Natural killer cell (primary cell): ENCODE results near the gene AKTIP. TPM values are rescaled to one million over a fixed set of nuclear protein-coding genes. Genes with fewer than 3 reads are reported as not detected.
A peak's percentile ranks its signal among the peaks of the same experiment; 100 is the strongest.

ENCODE experiments used
- ATAC-seq, 3 donors: fragments of 150-1000 bp in 2 of 3; fragments of 200-7000 bp in 1 of 3; cut with Tn5 transposase; 1 replicate in 1 of 3; 2 replicates in 2 of 3; pipeline ENCODE4 v1.10.0; 2021; ENCODE audit warnings: mild to moderate bottlenecking in 2 of 3, moderate library complexity in 2 of 3
- DNase-seq, 2 donors: peaks; one replicate each; pipeline versions ENCODE4 v3.0.0 to v3.0.0-alpha.2; 2013 to 2021; ENCODE audit warnings: mixed read lengths in 1 of 2
- H3K27ac ChIP-seq: one replicate; pipeline ENCODE4 v1.5.1; 2013; ENCODE audit warnings: mild to moderate bottlenecking, low read length
- H3K27me3 ChIP-seq: one replicate; pipeline ENCODE4 v1.6.1; 2013; ENCODE audit warnings: low read length; ENCODE audit not compliant: control insufficient read depth, insufficient read depth
- H3K36me3 ChIP-seq: one replicate; pipeline ENCODE4 v1.6.1; 2013; ENCODE audit warnings: low read length; ENCODE audit not compliant: control insufficient read depth, insufficient read depth
- H3K4me1 ChIP-seq: one replicate; pipeline ENCODE4 v1.6.1; 2013; ENCODE audit warnings: low read length; ENCODE audit not compliant: control insufficient read depth, insufficient read depth
- H3K4me3 ChIP-seq: one replicate; pipeline ENCODE4 v1.5.1; 2013; ENCODE audit warnings: low read length
- H3K9me3 ChIP-seq: one replicate; pipeline ENCODE4 v1.6.1; 2013; ENCODE audit warnings: low read length; ENCODE audit not compliant: control insufficient read depth, insufficient read depth
- H3K27ac Mint-ChIP-seq, 2 donors: one replicate each; pipeline ENCODE4 v1.8.0; 2022; ENCODE audit warnings: mild to moderate bottlenecking in 2 of 2, mixed read lengths in 2 of 2, moderate library complexity in 1 of 2
- H3K27me3 Mint-ChIP-seq, 2 donors: one replicate each; pipeline ENCODE4 v1.8.0; 2022; ENCODE audit warnings: low read depth in 2 of 2, mixed read lengths in 2 of 2
- H3K36me3 Mint-ChIP-seq: one replicate; pipeline ENCODE4 v1.8.0; 2022; ENCODE audit warnings: mixed read lengths
- H3K4me1 Mint-ChIP-seq, 2 donors: one replicate each; pipeline ENCODE4 v1.8.0; 2022; ENCODE audit warnings: mixed read lengths in 2 of 2
- H3K4me3 Mint-ChIP-seq: one replicate; pipeline ENCODE4 v1.8.0; 2022; ENCODE audit warnings: mild to moderate bottlenecking, moderate library complexity, mixed read lengths
- H3K9me3 Mint-ChIP-seq, 2 donors: one replicate each; pipeline ENCODE4 v1.8.0; 2022; ENCODE audit warnings: mixed read lengths in 2 of 2
- WGBS: methylation state at CpG from one replicate; pipeline ENCODE4 v1.1.7; 2013; ENCODE audit warnings: missing lambda C conversion rate; ENCODE audit not compliant: insufficient coverage; 5-methylcytosine and 5-hydroxymethylcytosine counted together
- intact Hi-C: fragments of 100-400 bp; cut with micrococcal nuclease; formaldehyde crosslinking; loops from one replicate; pipeline ENCODE4 v1.14.2; 2022
- total RNA-seq, 4 donors: library from RNA; stranded (reverse); fragments of 120-200 nt in 1 of 4; gene quantifications; one replicate each; pipeline versions ENCODE4 v1.2.3 to v1.2.4, GENCODE V29; 2013 to 2022
- TF ChIP-seq, protein P1 (sequence below): fragments of 200-600 bp; IDR thresholded peaks from one replicate; pipeline ENCODE4 v1.8.0; 2022; ENCODE audit warnings: antibody characterized with exemption

AKTIP gene
- total RNA-seq, 3 donors from 2014 or later (not counting 1 experiment from before 2014, with no cell fraction given) = 22.0 to 33.2 (median 23.2) TPM

DNA sequence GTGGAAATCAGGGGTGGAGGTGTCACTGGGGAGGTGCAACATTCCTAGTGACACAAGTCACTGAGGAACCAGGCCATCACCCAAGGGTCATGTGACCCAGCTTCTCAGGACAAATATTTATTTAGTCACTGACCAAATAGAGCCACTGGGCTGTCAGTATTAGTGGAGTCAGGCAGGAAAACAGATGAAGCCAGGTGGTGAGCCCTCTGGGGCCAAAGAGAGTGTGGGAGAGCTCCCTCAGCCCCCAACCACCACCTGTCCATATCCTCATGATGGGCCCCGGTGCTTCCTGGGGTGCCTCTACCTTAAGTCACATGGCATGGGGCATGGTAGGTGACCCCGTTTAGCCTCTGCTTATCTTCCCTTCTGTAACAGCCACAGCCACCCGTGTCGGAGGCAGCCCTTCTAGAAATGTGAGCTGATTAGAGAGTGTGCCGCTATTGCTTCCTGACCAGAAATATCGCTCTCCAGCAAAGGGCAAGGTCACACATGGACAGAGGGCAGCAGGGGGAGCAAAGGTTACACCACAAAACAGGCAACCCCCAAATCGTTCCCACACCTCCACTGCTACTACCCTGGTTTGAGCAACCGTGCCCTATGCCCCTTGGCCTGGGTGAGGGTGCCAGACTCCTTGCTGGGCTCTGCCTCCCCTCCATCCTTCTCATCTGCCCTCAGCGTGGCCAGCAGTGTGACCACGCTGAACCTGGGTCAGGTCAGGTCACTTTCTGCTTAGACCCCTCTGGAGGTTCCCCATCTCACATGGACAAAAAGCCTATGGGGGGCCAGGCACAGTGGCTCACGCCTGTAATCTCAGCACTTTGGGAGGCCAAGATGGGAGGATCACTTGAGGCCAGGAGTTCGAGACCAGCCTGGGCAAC lies 8.6 kb upstream of the AKTIP start:
- Histone ChIP-seq H3K36me3 (no peaks in the 10 kb centered on the region), H3K27me3 (no peaks in the 10 kb centered on the region), H3K4me3 (no peak overlapping the region), H3K9me3 (no peaks in the 10 kb centered on the region), H3K4me1 (peaks cover 51% of the 10 kb centered on the region), H3K27ac (no peak overlapping the region)
- intact Hi-C loops = loop anchor here (10.0 kb wide), 1 partner anchor 457 kb away; the partner anchor contains the start of genes CHD9 and CHD9NB
- Mint-ChIP-seq H3K4me3 (no peak overlapping the region), H3K27ac (peak overlapping the region; percentile 46 to 80), H3K9me3 (no peaks in the 10 kb centered on the region), H3K4me1 (peaks cover 56 to 63% of the 10 kb centered on the region in 2 donors), H3K27me3 (no peaks in the 10 kb centered on the region), H3K36me3 (no peaks in the 10 kb centered on the region)
- TF ChIP-seq, protein P1, sequence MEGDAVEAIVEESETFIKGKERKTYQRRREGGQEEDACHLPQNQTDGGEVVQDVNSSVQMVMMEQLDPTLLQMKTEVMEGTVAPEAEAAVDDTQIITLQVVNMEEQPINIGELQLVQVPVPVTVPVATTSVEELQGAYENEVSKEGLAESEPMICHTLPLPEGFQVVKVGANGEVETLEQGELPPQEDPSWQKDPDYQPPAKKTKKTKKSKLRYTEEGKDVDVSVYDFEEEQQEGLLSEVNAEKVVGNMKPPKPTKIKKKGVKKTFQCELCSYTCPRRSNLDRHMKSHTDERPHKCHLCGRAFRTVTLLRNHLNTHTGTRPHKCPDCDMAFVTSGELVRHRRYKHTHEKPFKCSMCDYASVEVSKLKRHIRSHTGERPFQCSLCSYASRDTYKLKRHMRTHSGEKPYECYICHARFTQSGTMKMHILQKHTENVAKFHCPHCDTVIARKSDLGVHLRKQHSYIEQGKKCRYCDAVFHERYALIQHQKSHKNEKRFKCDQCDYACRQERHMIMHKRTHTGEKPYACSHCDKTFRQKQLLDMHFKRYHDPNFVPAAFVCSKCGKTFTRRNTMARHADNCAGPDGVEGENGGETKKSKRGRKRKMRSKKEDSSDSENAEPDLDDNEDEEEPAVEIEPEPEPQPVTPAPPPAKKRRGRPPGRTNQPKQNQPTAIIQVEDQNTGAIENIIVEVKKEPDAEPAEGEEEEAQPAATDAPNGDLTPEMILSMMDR = no peak
- peak in 1 of 3 donors; percentile 20 for ATAC-seq
- no peak for DNase-seq
- 65% methylated on average over 12 of the region's 12 CpGs for WGBS

DNA sequence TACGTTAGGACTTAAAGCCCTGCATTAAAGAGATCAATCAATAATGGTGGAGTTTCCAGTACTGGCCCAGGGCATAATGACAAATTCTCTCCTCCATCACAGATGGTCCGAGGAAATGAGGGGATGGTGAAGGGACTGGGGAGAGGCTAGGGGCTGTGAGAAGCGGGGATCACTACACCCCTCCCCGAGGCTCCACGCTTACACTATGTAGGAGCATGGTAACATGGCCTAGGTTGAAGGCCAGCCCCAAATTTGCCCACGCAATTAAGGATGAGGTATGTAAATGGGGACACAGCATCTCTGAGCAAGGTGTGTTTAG lies 8.0 kb upstream of the AKTIP start:
- Mint-ChIP-seq H3K27ac (peak overlapping the region; percentile 46 to 80), H3K27me3 (no peaks in the 10 kb centered on the region), H3K36me3 (no peaks in the 10 kb centered on the region), H3K4me1 (peaks cover 52 to 59% of the 10 kb centered on the region in 2 donors), H3K4me3 (peak overlapping the region; percentile 19), H3K9me3 (no peaks in the 10 kb centered on the region)
- Histone ChIP-seq H3K4me1 (peaks cover 45% of the 10 kb centered on the region), H3K27me3 (no peaks in the 10 kb centered on the region), H3K27ac (no peak overlapping the region), H3K4me3 (no peak overlapping the region), H3K9me3 (no peaks in the 10 kb centered on the region), H3K36me3 (no peaks in the 10 kb centered on the region)
- 95% methylated on average over 6 of the region's 6 CpGs for WGBS
- DNase-seq (no peak), ATAC-seq (no peak)
- TF ChIP-seq, protein P1 = no peak
- intact Hi-C loops = loop anchor here (10.0 kb wide), 1 partner anchor 456 kb away; the partner anchor contains the start of genes CHD9 and CHD9NB

DNA sequence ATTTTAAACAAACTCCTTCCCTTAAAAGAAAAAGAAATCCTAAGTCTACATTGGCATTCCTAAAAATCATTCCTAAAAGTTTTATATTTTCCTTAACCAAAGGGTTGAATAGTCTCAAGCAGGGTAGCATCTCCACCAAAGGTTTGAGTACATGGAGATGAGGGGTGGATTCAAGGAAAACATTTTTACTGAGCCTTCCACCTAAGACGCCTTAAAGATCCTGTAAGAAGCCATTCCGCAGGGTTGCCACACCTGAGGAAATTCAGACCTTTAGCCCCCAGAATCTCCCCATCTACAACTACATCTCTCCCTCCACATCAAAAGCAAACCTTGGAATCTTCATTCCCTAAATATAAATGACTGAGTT lies 7.7 kb upstream of the AKTIP start:
- Histone ChIP-seq H3K4me3 (no peak overlapping the region), H3K9me3 (no peaks in the 10 kb centered on the region), H3K36me3 (no peaks in the 10 kb centered on the region), H3K27me3 (no peaks in the 10 kb centered on the region), H3K4me1 (peaks cover 42% of the 10 kb centered on the region), H3K27ac (no peak overlapping the region)
- intact Hi-C loops = loop anchor here (10.0 kb wide), 1 partner anchor 456 kb away; the partner anchor contains the start of genes CHD9 and CHD9NB
- Mint-ChIP-seq H3K4me3 (peak overlapping the region; percentile 63), H3K27me3 (no peaks in the 10 kb centered on the region), H3K9me3 (no peaks in the 10 kb centered on the region), H3K36me3 (no peaks in the 10 kb centered on the region), H3K4me1 (peaks cover 48 to 56% of the 10 kb centered on the region in 2 donors), H3K27ac (peak overlapping the region; percentile 46 to 80)
- ATAC-seq (no peak), DNase-seq (no peak)
- 51% methylated on average over 2 of the region's 2 CpGs for WGBS
- TF ChIP-seq, protein P1 = peak; percentile 37
